ENCODE measurements around the gene PMM1. TPM values are rescaled to one million over a fixed set of nuclear protein-coding genes. Genes with fewer than 3 reads are reported as not detected.
"Not testable (repeated sequence)": the region's sequence is repeated elsewhere in the genome, so short reads cannot be mapped to it uniquely, and the experiment has no call there.

The PMM1 gene
- total RNA-seq, 1 experiment from 2014 or later = 8.9 TPM

GRCh38 chr22:41596776-41597634, 7.4 kb upstream of the PMM1 start:
- peak; percentile 27 for DNase-seq (ENCODE audit: low spot score)

GRCh38 chr22:41595703-41596102, 6.1 kb upstream of the PMM1 start:
- DNase-seq (ENCODE audit: low spot score) = no peak

GRCh38 chr22:41593336-41593960, 3.8 kb upstream of the PMM1 start:
- DNase-seq (ENCODE audit: low spot score) = not testable (repeated sequence)

GRCh38 chr22:41587347-41587723, 2.3 kb downstream of the PMM1 start:
- no peak for DNase-seq (ENCODE audit: low spot score)

GRCh38 chr22:41585898-41586297, 3.7 kb downstream of the PMM1 start:
- no peak for DNase-seq (ENCODE audit: low spot score)

GRCh38 chr22:41584881-41585280, 4.8 kb downstream of the PMM1 start:
- no peak for DNase-seq (ENCODE audit: low spot score)

- DNase-seq (ENCODE audit: low spot score) = no peak
These were observed 6.9 kb downstream of the PMM1 start for GRCh38 chr22:41582694-41583093.

GRCh38 chr22:41579997-41580355, 9.7 kb downstream of the PMM1 start:
- DNase-seq (ENCODE audit: low spot score) = no peak

GRCh38 chr22:41579297-41579996, 10.2 kb downstream of the PMM1 start:
- no peak for DNase-seq (ENCODE audit: low spot score)

- DNase-seq (ENCODE audit: low spot score) = no peak
These were observed 10.8 kb downstream of the PMM1 start for GRCh38 chr22:41578818-41579217.

GRCh38 chr22:41578114-41578513, 11.5 kb downstream of the PMM1 start:
- no peak for DNase-seq (ENCODE audit: low spot score)

- peak; percentile 16 for DNase-seq (ENCODE audit: low spot score)
These were observed 12.8 kb downstream of the PMM1 start for GRCh38 chr22:41576877-41577276.

GRCh38 chr22:41575533-41575932, 14.1 kb downstream of the PMM1 start:
- no peak for DNase-seq (ENCODE audit: low spot score)

- no peak for DNase-seq (ENCODE audit: low spot score)
These were observed 14.7 kb downstream of the PMM1 start for GRCh38 chr22:41574847-41575381.

GRCh38 chr22:41573677-41574076, 16.0 kb downstream of the PMM1 start:
- no peak for DNase-seq (ENCODE audit: low spot score)

GRCh38 chr22:41572305-41572704, 17.3 kb downstream of the PMM1 start:
- not testable (repeated sequence) for DNase-seq (ENCODE audit: low spot score)

GRCh38 chr22:41571786-41572185, 17.9 kb downstream of the PMM1 start:
- DNase-seq (ENCODE audit: low spot score) = no peak

GRCh38 chr22:41570221-41570620, 19.4 kb downstream of the PMM1 start:
- DNase-seq (ENCODE audit: low spot score) = no peak

GRCh38 chr22:41568811-41569210, 20.8 kb downstream of the PMM1 start:
- no peak for DNase-seq (ENCODE audit: low spot score)

GRCh38 chr22:41567512-41567768, 22.2 kb downstream of the PMM1 start:
- DNase-seq (ENCODE audit: low spot score) = no peak

- peak; percentile 91 for DNase-seq (ENCODE audit: low spot score)
These were observed 24.1 kb downstream of the PMM1 start for GRCh38 chr22:41565403-41566054.

- DNase-seq (ENCODE audit: low spot score) = no peak
These were observed 25.1 kb downstream of the PMM1 start for GRCh38 chr22:41564563-41564962.

All from A172 (cell line).